Measurements from ENCODE around the gene NTF3.

Gene NTF3

DNA sequence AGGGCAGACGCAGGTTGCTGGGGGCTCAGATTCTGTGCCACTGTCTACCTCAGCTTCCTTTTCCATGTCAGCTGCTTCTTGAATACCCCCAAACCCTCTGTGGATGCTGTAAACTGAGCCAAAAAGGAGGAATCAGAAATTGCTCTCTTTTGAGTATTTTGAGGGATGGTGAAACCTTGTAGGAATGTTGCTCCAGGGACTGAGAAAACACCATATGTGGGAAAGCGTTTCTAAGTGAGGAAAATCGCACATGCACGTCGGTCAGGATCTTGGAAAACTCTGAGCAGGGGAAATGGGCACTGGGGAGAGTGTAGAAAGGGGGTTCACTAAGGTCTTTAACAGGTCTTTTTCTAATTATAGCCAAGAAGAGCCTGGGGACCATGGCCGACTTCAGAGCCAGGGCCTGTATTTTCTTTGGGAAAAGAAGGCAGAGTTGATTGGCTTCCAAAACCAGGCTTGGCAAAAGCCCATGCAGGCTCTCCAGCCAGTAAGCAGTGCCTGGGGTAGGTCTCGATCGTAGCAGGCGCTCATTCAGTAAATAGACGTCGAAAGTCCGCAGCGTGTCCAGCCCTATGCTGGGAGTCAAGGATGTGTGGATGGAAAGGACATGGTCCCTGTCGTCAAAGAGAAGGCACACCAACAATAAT lies 58.0 kb downstream of the NTF3 start:
- DNase-seq: no peak

DNA sequence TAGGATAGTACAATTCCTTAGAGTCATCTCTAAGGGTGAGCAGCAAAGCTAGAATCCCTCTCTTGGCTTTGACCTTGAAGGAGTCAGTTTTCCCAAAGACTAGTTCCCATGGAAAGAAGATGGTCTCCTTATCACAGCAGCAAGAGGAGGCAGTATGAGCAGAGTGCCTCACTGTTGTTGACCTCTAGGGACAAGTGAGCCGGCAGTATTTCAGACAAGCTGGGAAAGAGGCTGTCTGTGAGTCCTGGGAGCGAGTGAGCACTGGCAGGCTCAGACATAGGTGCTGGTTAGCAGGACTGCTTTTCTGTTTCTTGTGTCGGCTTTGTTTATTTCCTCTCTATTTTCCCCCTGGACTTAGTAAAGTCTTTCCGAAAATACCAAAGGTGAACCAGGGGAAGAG lies 60.7 kb downstream of the NTF3 start:
- no peak for DNase-seq

DNA sequence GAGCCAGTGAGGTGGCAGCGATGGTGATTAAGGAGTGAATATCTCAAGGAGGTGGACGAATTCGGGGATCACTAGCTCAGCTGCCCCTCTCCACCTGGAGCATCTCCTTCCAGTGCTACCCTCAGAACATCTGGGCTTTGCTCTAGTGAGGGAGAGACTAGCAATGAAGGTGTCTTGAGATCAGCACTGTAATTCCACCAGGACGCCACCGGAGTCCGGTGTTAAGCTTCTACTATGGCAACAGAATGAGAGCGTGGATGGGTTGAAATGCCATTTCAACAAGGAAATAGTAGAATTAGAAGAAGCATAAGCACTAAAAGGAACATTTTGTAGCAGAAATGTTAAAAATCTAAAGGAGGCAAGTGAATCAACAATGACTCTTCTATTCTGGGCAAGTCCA lies 61.1 kb downstream of the NTF3 start:
- DNase-seq: no peak

DNA sequence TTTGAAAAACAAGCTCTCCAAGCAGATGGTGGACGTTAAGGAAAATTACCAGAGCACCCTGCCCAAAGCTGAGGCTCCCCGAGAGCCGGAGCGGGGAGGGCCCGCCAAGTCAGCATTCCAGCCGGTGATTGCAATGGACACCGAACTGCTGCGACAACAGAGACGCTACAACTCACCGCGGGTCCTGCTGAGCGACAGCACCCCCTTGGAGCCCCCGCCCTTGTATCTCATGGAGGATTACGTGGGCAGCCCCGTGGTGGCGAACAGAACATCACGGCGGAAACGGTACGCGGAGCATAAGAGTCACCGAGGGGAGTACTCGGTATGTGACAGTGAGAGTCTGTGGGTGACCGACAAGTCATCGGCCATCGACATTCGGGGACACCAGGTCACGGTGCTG lies 62.4 kb downstream of the NTF3 start:
- no peak for DNase-seq

DNA sequence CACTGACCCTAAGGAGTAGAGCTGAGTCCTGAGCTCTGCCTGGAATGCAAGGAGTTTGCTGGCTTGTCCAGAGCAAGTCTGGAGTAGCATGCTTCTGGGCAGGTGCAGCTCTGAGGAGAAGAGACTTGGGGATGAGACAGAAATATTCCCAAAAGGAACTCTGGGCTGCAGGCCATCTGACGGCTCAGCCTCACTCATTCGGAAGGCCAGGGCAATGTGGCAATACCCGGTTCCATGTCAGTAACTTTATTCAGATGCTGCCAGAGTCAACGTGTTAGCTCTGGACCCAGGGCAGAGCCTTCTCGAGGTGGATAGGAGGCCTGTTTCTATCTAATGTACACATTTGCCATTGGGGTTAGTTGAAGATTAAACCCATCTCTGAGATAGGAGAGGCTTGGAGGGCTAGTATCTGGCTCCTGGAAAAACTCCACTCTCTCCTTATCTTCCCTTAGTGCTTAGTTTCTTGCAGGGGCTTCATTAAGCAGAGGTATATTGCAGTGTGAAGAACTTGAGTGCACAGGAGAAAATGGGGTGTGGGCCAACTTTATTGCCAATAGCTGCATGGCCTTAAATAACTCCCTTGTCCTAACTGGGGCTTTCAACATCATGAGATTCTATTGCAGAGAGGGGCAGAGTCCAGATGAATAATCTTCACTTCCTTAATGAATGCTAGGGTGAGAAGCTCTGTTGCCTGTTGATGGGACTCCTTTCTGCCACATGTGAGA lies 65.6 kb downstream of the NTF3 start:
- DNase-seq: no peak

DNA sequence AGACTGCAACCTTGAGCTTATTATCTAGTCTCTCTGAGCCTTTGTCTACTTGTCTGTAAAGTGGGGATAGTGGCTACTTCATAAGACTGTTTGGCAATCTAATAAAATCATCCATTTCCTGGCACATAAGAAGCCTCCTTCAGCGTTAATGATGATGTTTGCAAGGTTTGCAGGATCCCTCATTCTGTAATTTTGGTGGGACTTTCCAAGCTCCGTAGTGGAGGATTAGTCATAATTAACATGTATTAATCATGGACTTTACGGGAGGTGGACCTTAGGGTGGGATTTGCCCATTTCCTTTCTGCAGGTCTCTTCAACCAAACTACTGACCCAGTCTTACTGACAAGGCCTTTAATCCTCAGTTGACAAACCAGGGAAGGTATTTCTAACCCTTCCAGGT lies 66.2 kb downstream of the NTF3 start:
- no peak for DNase-seq

DNA sequence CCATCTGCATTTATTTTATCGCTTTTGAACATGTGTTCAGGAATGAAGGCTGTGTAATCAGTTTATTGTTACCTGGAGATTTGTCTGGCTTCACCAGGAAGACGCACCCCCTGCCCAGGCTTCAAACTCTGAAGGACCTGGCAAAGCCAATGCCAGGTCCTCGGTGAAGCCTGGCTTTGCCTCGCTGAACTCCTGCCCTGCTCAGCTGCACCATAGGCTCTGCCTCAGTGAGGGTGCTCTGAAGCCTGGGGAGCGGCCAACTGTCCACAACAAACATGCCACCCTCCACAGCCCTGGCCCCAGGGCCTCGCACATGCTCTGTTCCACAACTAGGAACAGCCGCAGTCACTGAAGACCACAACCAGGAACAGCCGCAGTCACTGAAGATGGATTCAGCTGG lies 66.9 kb downstream of the NTF3 start:
- no peak for DNase-seq

DNA sequence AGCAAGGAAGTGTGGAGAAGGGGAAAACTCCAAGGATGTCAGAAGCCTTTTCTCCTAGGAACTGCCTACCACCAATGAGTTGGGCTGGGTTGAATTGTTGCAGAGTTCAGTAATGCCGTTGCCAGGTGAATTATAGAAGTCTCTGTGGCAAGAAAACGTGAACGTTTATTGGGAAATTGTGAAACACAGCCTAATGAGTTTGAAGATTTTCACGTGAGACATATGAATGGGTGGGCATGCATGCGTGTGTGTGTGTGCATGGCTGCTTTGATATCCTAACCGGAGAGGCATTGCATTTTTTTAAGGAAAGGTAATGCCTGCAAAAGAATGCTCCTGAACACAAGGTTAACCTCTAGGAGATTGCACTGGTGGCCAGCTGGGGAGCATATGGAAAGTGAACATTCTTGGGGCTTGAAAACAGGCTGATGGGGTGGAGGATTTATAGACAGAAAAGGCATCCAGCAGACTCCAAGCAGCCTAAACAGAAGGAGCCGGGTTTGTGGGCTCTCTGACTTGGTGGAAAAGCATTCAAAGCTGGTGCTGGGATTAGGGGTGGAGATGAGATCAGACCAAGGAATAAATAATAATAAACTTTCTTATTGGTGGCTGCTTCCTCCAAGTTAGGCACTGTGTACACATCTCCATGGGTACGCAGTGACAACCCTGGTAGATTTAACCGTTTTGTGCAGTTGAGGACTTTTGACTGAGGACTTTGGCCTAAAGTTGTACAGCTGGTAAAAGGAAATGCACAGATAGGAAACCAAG lies 67.8 kb downstream of the NTF3 start:
- DNase-seq: no peak

DNA sequence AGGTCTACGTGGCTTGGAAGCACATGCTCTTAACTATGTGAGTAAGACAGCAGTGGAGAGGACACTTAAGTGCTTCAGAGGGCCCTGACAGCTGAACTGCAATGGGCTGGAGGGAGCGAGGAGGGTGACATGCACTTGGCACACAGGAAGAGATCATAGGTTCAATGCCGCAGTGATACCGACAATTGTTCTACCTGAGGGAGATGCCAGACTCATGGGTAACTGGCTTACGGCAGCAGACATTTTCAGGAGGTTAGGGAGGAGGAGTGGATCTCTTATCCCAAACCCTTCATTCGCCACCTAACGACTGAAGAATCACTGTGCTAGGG lies 68.4 kb downstream of the NTF3 start:
- DNase-seq: no peak

DNA sequence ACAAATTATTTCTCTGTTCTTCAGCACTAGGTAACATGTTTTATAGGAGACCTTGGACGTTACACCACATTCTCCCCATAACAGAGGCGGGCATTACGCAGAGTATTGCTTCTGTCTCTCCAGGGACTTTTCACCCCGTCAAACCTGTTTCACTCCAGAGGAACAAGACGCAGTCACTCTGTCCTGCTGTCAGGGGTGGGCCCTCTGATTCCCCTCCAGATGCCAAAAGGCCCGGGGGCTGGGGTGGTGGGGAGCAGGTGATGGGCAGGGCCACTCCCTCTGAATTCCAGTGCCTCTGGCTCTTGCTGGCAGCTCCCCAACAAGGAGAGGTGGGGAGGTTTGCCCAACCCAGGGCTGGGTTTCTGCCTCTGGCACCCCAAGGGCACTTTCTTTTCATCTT lies 71.9 kb downstream of the NTF3 start:
- DNase-seq: no peak

DNA sequence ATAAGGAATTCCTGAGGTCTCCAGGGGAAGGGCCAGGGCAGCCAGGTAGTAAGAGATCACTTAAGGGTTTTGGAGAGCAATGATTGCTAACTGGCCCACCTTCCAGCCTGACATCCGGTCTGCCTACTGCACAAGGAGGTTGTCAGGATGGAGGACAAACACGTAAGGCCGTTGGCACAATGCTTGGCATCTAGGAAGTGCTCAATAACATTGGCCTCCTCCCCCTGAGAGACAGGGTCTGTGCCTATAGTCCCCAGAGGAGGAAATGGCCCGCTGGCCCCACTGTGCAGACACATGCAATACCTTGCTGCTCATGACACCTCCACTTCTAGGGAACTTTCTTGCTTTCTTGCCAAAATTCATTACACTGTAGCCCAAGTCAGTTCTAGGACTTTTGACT lies 73.2 kb downstream of the NTF3 start:
- DNase-seq: no peak

DNA sequence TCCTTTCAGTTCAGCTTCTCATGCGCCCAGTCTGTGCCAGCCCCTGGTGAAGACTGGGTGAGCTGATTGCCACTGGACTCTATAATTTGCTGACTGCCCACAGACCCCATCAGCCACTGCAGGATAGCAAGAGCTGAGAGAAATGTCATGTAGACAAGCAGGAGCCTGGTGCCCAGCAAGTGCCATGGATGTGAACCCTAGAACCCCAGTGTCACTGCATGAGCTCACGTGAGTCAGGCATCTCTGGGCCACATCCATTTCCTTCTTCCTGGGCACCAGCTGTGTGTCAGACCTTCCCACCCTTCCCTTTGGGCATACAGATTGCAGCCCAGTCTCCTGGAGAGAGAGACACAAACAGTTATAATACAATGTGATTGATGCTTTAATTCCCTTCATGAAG lies 73.8 kb downstream of the NTF3 start:
- DNase-seq: no peak

DNA sequence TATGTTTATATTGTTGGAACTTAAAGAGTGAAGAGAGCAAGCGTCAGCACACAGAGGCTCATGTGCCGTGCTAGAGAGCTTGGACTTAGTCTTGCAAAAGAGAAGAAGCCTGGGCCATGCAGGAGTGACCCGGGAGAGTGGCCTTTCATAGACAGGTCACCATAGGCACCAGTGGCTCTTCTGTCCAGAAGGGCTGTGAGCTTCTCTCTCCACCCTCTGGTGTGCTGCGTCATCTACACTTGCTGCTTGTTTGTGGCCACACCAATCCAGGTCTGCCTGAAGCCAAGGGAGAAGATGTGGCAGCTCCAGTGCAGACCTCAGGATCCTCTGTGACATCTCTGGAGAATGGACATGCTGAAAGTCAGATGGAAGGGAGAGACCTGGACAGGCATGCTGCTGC lies 74.4 kb downstream of the NTF3 start:
- no peak for DNase-seq

DNA sequence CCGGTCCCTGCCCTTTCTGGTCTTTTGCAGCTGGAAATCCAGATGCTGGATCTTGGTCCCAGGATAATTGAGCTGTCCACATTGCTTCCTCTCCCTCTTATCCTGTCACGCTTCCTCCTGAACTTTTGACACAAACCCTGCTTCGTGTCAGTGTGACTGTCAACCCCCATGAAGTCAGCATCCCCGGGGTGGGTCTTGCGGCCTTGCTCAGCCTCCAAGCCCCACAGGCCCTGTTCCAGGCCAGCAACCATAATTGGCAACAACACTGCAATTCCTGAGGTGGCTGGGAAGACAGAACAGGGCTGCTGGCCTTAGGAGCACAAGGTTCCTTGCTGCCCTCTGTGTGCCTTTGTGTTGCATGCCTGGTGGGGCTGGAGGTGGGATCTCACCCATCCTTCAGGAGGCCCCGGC lies 74.9 kb downstream of the NTF3 start:
- no peak for DNase-seq

DNA sequence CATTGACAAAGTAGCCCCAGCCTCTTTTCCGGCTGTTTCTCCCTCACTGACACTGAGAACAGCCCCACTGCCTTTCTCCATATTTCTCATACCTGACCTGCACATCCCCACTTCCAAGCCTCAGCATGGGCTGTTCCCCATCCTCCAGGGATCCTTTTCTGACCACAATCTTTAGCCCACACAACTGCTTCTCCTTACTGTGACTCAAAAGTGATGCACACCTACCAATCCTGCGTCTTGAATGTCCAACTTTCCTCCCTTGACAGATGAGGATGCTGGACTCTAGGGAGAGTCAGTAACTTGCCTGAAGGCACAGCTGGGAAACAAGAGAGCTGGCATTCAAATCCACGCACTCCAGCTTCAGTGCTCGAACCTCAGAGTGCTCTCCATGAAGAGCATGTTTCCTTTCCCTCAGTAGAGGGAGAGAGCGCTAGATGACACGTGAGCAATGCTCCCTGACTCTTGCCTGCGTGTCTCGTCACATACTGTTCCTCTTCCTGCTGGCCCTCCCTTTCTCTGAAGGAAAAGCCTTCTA lies 75.6 kb downstream of the NTF3 start:
- no peak for DNase-seq

DNA sequence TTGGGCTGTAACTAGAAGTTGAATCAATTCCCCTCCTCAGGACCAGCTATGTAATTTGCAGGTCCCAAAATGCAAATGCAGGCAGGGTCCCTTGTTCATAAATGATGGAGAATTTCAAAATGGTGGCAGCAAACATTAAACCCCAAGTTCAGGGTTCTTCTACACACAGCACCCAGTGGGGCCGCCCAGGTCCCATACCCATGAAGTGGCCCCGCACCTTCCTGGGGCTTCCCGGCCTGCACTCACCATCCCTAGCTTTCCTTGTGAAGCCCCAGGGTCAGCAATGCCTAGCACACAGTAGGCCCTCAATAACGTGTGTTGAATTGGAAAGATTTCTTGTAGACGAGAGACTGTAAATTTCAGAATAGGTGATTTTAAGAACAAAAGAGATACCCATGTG lies 76.0 kb downstream of the NTF3 start:
- DNase-seq: no peak

DNA sequence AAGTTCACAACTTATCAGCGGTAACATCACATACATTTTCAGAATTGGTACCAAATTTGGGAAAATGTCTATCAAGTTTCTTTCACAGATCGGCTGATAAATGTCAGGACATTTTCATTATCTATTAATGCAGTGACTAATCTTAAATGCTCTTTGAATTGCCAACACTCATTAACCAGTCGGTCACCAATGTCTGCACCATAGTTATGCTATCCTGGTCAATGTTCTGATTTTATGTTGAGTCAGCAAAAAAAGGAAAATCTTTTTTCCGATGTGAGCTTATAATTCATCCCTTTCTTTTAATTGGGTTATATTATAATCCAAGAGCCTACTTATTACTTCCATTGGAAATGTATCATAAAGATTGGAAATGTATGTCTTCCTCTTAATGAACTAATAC lies 77.2 kb downstream of the NTF3 start:
- DNase-seq: no peak

DNA sequence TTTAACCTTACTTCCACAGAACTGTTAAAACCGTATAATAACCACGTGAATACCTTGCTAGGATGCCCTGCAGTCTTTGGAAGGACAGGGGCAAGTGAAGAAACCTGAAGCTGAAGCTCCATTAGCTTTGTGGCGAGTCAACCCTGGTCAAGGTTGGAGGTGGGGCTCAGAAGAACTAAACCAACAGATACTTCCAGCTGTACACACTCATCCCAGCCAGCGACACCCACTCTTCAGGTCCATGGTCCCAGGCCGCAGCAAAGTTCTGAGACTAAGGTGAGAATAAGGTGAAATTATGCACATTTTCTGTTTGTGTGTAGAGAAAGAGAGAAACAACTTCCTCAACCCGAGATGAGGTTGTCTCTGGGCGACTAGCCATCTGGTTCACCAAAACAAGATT lies 77.6 kb downstream of the NTF3 start:
- no peak for DNase-seq

DNA sequence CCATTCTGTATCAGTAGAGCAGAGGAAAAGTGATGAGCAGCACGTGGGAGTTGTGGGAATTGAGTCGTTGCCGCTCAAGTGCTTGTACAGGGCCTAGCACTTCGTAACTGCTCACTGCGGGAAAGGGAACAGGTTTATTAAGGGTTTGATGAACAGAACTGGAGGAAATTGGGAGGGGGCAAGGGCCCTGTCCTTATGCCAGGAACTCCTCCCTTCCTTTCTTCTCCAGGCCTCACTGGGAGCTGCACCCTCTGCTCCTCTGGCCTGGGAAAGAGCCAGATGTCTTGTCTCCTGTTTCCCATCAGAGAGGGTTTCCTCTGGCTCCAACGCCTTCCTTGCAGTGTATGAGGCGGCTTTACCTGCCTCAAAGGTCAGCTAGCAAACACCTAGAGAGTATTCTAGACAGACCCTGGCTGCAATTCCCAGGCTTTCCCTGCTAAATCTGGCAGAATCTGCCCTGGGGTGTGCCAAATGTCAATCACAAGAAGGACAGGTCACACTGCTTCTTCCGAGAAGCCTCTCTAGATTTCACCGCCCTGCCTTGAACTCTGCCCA lies 78.4 kb downstream of the NTF3 start:
- no peak for DNase-seq

DNA sequence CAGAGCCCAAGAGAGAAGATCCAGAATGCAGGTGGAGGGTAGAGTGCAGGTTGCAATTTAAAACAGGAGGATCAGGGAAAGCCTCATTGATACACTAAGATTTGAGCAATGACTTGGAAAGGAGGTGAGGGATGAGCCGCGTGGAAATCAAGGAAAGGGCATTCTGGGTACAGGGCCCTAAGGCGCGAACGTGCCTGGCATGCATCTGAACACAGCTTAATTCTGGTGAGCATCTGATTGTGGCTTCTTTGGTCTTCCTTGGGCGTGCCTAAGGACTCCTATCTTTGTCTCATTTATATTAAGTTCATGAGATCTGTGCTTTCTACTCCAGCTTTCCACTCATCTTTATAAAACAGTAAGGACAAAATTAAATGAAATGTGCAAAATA lies 79.3 kb downstream of the NTF3 start:
- DNase-seq: no peak

DNA sequence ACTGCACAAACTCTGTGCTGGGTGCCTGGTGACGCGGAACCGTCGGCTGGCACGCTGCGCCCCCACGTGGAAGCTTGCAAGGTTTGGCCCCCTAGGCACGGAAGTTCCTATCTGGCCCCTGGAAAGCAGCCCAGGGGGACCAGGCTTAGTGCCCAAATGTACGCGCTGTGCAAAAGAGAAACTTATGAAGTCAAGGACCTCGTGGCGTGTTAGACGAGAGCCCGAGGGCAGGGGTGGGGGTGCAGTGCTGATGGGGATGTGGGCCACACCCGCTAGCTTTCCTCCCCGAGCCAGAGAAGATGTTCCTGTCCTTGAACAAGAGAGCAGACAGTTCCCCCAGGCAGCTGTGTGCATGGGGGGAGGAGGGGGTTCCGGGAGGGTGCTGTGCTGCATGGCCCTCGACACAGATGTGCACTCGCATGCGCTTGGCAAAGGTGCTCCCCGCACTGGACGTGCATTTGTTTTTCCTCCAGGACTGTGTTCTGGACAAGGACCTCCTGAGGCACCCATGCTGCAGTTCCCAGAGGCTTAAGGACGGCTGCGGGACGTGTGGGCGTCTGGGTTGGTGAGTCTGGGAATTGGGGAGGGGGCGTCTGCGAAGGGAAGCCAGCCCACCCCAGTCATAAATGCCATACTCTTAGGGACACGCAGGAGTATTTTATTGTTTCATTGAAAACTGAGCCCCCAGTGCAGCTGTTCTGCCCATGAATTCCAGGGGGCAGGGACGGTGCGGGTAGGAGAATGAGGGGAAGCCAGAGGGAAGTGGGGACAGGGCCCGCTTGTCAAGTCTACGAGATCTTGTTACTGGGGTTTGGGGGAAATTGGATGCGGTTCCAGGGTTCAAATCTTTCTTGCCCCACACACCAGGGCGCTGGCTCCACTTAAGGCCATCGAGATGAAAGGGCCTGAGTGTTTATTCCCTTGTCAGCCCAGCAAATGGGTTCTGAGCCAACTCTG lies 80.0 kb downstream of the NTF3 start:
- DNase-seq: no peak

DNA sequence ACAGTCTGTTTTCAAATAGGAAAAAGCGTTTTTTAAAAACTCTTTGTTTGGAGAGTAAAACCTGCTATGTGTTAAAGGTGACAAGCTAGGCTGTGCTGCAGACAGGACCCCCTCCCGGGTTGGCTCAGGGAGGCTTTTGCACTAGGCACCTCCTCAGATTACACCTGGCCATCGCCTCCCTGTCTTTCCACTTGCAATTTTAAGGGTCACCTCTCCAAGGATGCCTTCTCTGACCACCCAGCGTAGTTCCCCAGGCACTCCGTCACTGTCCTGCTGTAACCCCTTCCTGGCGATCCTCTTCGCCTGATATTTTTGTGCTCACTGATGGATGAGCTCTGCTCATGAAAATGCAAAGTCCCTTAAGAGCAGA lies 80.7 kb downstream of the NTF3 start:
- DNase-seq: no peak

DNA sequence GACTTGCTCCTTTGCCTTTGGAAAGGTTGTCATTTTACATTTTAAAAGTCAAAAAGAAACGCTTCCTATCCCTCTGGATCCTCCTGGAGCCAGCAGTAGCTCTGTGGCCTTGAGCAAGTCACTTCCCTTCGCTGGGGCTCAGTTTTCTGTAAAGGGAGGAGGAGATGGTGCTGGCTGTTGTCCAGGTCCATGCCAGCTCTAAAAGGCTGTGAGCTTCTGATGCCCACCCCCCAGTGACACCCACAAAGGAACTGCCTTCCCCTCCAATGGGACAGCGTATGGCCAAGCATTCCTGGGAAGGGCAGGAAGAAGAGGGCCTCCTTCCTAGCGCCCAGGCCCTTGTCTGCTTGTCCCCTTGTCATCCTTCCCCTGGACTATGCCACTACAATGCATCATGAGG lies 81.5 kb downstream of the NTF3 start:
- DNase-seq: no peak

Data from Kasumi-1 (cell line).